Measurements from ENCODE around the gene ETV3L.

DNA sequence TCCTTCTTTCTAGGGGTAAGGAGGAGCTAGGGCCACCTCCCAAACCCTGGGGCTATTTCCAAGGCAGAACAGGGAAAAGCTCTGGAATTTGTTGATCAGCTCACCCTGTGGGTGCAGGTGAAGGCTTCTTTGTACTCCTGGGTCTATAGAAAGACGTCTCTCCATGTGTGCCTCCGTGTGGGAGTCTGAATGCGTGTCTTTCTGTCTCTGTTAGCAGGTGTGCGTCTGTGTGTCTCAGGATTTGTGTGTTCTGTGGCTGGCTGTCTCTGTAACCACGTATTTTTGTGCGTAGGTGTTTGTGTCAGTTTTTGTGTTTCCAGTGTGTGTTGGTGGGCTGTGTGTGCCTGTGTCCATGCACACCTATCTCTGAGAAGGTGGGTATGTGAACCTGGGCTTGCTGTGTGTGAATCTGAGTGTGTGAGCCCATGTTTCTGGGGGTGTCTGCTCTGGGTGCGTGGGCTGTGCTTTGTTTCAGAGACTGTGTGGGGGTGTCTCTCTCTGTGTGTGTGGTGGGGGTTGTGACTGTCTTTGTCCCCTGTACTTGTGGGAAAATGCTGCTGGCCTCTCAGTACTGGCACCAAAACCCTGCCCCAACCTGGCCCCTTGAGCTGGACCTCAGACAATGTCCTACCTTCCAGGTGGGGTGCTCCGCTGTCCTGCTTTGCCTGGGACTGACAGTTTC, 12.7 kb upstream of the ETV3L start:
- TF ChIP-seq SNAI2 (CRISPR knock-in tag; IDR thresholded peaks at IDR 0.05) (no peak), TOX (CRISPR knock-in tag; IDR thresholded peaks at IDR 0.05; ENCODE audit: borderline replicate concordance) (no peak), ZFP3 (CRISPR knock-in tag; IDR thresholded peaks at IDR 0.05) (no peak), ZNF8 (CRISPR knock-in tag; IDR thresholded peaks at IDR 0.05) (no peak), ZC3H10 (CRISPR knock-in tag; IDR thresholded peaks at IDR 0.05) (no peak)
- TF ChIP-seq, protein P1, sequence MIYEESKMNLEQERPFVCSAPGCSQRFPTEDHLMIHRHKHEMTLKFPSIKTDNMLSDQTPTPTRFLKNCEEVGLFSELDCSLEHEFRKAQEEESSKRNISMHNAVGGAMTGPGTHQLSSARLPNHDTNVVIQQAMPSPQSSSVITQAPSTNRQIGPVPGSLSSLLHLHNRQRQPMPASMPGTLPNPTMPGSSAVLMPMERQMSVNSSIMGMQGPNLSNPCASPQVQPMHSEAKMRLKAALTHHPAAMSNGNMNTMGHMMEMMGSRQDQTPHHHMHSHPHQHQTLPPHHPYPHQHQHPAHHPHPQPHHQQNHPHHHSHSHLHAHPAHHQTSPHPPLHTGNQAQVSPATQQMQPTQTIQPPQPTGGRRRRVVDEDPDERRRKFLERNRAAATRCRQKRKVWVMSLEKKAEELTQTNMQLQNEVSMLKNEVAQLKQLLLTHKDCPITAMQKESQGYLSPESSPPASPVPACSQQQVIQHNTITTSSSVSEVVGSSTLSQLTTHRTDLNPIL (CRISPR knock-in tag; IDR thresholded peaks at IDR 0.05; ENCODE audit: low read depth), result no peak
- TF ChIP-seq, protein P2, sequence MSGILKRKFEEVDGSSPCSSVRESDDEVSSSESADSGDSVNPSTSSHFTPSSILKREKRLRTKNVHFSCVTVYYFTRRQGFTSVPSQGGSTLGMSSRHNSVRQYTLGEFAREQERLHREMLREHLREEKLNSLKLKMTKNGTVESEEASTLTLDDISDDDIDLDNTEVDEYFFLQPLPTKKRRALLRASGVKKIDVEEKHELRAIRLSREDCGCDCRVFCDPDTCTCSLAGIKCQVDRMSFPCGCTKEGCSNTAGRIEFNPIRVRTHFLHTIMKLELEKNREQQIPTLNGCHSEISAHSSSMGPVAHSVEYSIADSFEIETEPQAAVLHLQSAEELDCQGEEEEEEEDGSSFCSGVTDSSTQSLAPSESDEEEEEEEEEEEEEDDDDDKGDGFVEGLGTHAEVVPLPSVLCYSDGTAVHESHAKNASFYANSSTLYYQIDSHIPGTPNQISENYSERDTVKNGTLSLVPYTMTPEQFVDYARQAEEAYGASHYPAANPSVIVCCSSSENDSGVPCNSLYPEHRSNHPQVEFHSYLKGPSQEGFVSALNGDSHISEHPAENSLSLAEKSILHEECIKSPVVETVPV (CRISPR knock-in tag; IDR thresholded peaks at IDR 0.05), result no peak

Data from SK-N-SH treated with all-trans-retinoic acid at 6 μM for 48 hours (cell line).